Astrocyte (in vitro differentiated cells and primary cell): ENCODE measurements around the gene PPP1R2. TPM values are rescaled to one million over a fixed set of nuclear protein-coding genes. Genes with fewer than 3 reads are reported as not detected.

Experiments used
- DNase-seq: peaks from one replicate; pipeline ENCODE4 v3.0.0-alpha.2; 2010; ENCODE audit warnings: low read depth
- FAIRE-seq: peaks from 2 replicates; lab custom pipeline; 2011; peaks lifted over from hg19 to GRCh38; lab: Jason Lieb, UNC
- H2AFZ ChIP-seq: 2 replicates; pipeline ENCODE4 v1.6.0; 2012; ENCODE audit warnings: low read depth, low read length, inconsistent platforms
- H3K27ac ChIP-seq: 2 replicates; pipeline ENCODE4 v1.5.1; 2011; ENCODE audit warnings: low read depth, low read length, inconsistent platforms
- H3K27me3 ChIP-seq: 2 replicates; pipeline ENCODE4 v1.6.0; 2011; ENCODE audit warnings: low read length, inconsistent platforms; ENCODE audit not compliant: insufficient read depth
- H3K36me3 ChIP-seq: 2 replicates; pipeline ENCODE4 v1.5.1; 2011; ENCODE audit warnings: low read length, inconsistent platforms; ENCODE audit not compliant: insufficient read depth
- H3K4me1 ChIP-seq: 2 replicates; pipeline ENCODE4 v1.5.1; 2011; ENCODE audit warnings: low read length, inconsistent platforms; ENCODE audit not compliant: insufficient read depth
- H3K4me2 ChIP-seq: 2 replicates; pipeline ENCODE4 v1.6.0; 2012; ENCODE audit warnings: low read length, inconsistent platforms
- H3K4me3 ChIP-seq: 2 replicates; pipeline ENCODE4 v1.5.1; 2011; ENCODE audit warnings: low read depth, mild to moderate bottlenecking, low read length, inconsistent platforms; ENCODE audit not compliant: insufficient read depth
- H3K79me2 ChIP-seq: 2 replicates; pipeline ENCODE4 v1.6.0; 2012; ENCODE audit warnings: mild to moderate bottlenecking, low read length, inconsistent platforms; ENCODE audit not compliant: insufficient read depth
- H3K9ac ChIP-seq: 2 replicates; pipeline ENCODE4 v1.6.0; 2012; ENCODE audit warnings: mild to moderate bottlenecking, low read length, inconsistent platforms
- H3K9me3 ChIP-seq: 2 replicates; pipeline ENCODE4 v1.5.1; 2012; ENCODE audit warnings: low read depth, mild to moderate bottlenecking, low read length, inconsistent platforms; ENCODE audit not compliant: insufficient read depth
- H4K20me1 ChIP-seq: 2 replicates; pipeline ENCODE4 v1.6.0; 2012; ENCODE audit warnings: low read length, inconsistent platforms; ENCODE audit not compliant: insufficient read depth
- H3K27ac Mint-ChIP-seq: one replicate; pipeline ENCODE4 v1.8.0; 2021; ENCODE audit warnings: mild to moderate bottlenecking, mixed read lengths; ENCODE audit not compliant: unreplicated experiment
- H3K27me3 Mint-ChIP-seq: one replicate; pipeline ENCODE4 v1.8.0; 2021; ENCODE audit warnings: low read depth, mixed read lengths; ENCODE audit not compliant: unreplicated experiment
- H3K36me3 Mint-ChIP-seq: one replicate; pipeline ENCODE4 v1.8.0; 2021; ENCODE audit warnings: low read depth, mixed read lengths; ENCODE audit not compliant: unreplicated experiment
- H3K4me1 Mint-ChIP-seq: one replicate; pipeline ENCODE4 v1.8.0; 2021; ENCODE audit warnings: low read depth, mixed read lengths; ENCODE audit not compliant: unreplicated experiment
- H3K4me3 Mint-ChIP-seq: one replicate; pipeline ENCODE4 v1.8.0; 2021; ENCODE audit warnings: mild to moderate bottlenecking, moderate library complexity, mixed read lengths; ENCODE audit not compliant: unreplicated experiment
- H3K9me3 Mint-ChIP-seq: one replicate; pipeline ENCODE4 v1.8.0; 2021; ENCODE audit warnings: mild to moderate bottlenecking, mixed read lengths; ENCODE audit not compliant: unreplicated experiment
- CTCF ChIP-seq: IDR thresholded peaks from 2 replicates; pipeline ENCODE4 v1.5.1; 2011; ENCODE audit warnings: low read depth, mild to moderate bottlenecking, inconsistent platforms, low read length, moderate library complexity; ENCODE audit not compliant: insufficient read depth
- EZH2 ChIP-seq: IDR thresholded peaks from 2 replicates; pipeline ENCODE4 v1.6.1; 2012; ENCODE audit warnings: mild to moderate bottlenecking, low read length, inconsistent platforms; ENCODE audit not compliant: insufficient read depth
- total RNA-seq: library from RNA; stranded (reverse); gene quantifications from 2 replicates; pipeline ENCODE4 v1.2.1, GENCODE V29; 2021

PPP1R2 gene
- total RNA-seq, 1 donor from 2014 or later = 34.5 TPM

GRCh38 chr3:195583831-195584542 lies 40.9 kb upstream of the PPP1R2 start, which contains the start of gene APOD:
APOD (minus strand) TSS chr3:195583940; CDS start chr3:195579461, 4,479 bp downstream.
- no peak within 1 kb of the TSS for H3K27ac ChIP-seq
- H3K9me3 Mint-ChIP-seq = no peaks in the 10 kb centered on the region
- H3K27ac Mint-ChIP-seq = peak within 1 kb of the TSS; percentile 77
- no peaks in the 10 kb centered on the region for H3K36me3 Mint-ChIP-seq
- no peak within 1 kb of the TSS for H2AFZ ChIP-seq
- no peak within 1 kb of the TSS for H3K4me2 ChIP-seq
- no peaks in the 10 kb centered on the region for H3K79me2 ChIP-seq
- peaks cover 6% of the 10 kb centered on the region for H3K27me3 ChIP-seq
- H4K20me1 ChIP-seq = no peaks in the 10 kb centered on the region
- H3K4me3 ChIP-seq = no peak within 1 kb of the TSS
- H3K27me3 Mint-ChIP-seq = no peaks in the 10 kb centered on the region
- no peak within 1 kb of the TSS for H3K4me3 Mint-ChIP-seq
- no peaks in the 10 kb centered on the region for H3K9me3 ChIP-seq
- no peak within 1 kb of the TSS for H3K9ac ChIP-seq
- peak; percentile 3 for DNase-seq
- H3K4me1 ChIP-seq = no peaks in the 10 kb centered on the region
- H3K36me3 ChIP-seq = no peaks in the 10 kb centered on the region
- peaks cover 16% of the 10 kb centered on the region for H3K4me1 Mint-ChIP-seq
- FAIRE-seq = no peak
- TF ChIP-seq CTCF (no peak), EZH2 (no peak)

- Histone ChIP-seq H3K79me2 (no peaks in the 10 kb centered on the region), H2AFZ (no peak overlapping the region), H3K9me3 (no peaks in the 10 kb centered on the region), H3K9ac (no peak overlapping the region), H3K4me2 (no peak overlapping the region), H4K20me1 (no peaks in the 10 kb centered on the region), H3K36me3 (no peaks in the 10 kb centered on the region), H3K4me3 (no peak overlapping the region), H3K27me3 (no peaks in the 10 kb centered on the region), H3K4me1 (no peaks in the 10 kb centered on the region), H3K27ac (no peak overlapping the region)
- Mint-ChIP-seq H3K4me3 (no peak overlapping the region), H3K36me3 (no peaks in the 10 kb centered on the region), H3K27ac (no peak overlapping the region), H3K27me3 (no peaks in the 10 kb centered on the region), H3K4me1 (peaks cover 16% of the 10 kb centered on the region), H3K9me3 (no peaks in the 10 kb centered on the region)
- FAIRE-seq (no peak), DNase-seq (no peak)
- TF ChIP-seq CTCF (no peak), EZH2 (no peak)
These were observed 39.8 kb upstream of the PPP1R2 start for GRCh38 chr3:195582947-195583346.
